Measurements from ENCODE around the gene RAN. TPM values are rescaled to one million over a fixed set of nuclear protein-coding genes. Genes with fewer than 3 reads are reported as not detected.
A peak's percentile ranks its signal among the peaks of the same experiment; 100 is the strongest.

The RAN gene
- total and polyA plus RNA-seq, 9 of the 15 experiments (the other 6 are each of a cell fraction or from before 2014, with no cell fraction given), result 1,687 to 3,820 (median 2,300) TPM

GRCh38 chr12:130826151-130826801 lies 45.6 kb upstream of the RAN start (continued):
- no peak for TF ChIP-seq SNRNP70 (optimal IDR thresholded peaks at IDR 0.05; ENCODE audit: low read depth, low read length)
- peak; percentile 59; the same call in 1 of the 2 replicates for TF ChIP-seq MAFK (IDR thresholded peaks at IDR 0.05; ENCODE audit: low read length)
- no peak for TF ChIP-seq ZBED1 (IDR thresholded peaks at IDR 0.05)
- TF ChIP-seq DMBX1 (CRISPR knock-in tag; IDR thresholded peaks at IDR 0.05; ENCODE audit: borderline replicate concordance), result no peak
- TF ChIP-seq NR4A1 (CRISPR knock-in tag; IDR thresholded peaks at IDR 0.05), result no peak
- no peak for TF ChIP-seq NR4A1 (tag; IDR thresholded peaks at IDR 0.05)
- TF ChIP-seq FOXA3 (CRISPR knock-in tag; conservative IDR thresholded peaks at IDR 0.05 in 1 of 2, IDR thresholded peaks at IDR 0.05 in 1 of 2), result peak in 1 of 2 experiments; percentile 54; a peak in 1 of 4 replicates
- TF ChIP-seq SREBF1 (IDR thresholded peaks at IDR 0.05; ENCODE audit: borderline replicate concordance, low read depth, low read length), result no peak
- no peak for TF ChIP-seq PHF20 (IDR thresholded peaks at IDR 0.05; ENCODE audit: partially characterized antibody)
- no peak for TF ChIP-seq ZNF217 (CRISPR knock-in tag; IDR thresholded peaks at IDR 0.05)
- TF ChIP-seq ZNF592 (IDR thresholded peaks at IDR 0.05), result peak; percentile 96
- TF ChIP-seq TAF1 (IDR thresholded peaks at IDR 0.05; ENCODE audit: control insufficient read depth, extremely low read depth, insufficient read depth, low read length, severe bottlenecking), result no peak
- peak in 1 of 2 experiments; percentile 94; a peak in 2 of 4 replicates for TF ChIP-seq TEAD1 (CRISPR knock-in tag; IDR thresholded peaks at IDR 0.05)
- TF ChIP-seq NKRF (IDR thresholded peaks at IDR 0.05; ENCODE audit: borderline replicate concordance), result no peak
- peak; percentile 47 for TF ChIP-seq CREM (IDR thresholded peaks at IDR 0.05; ENCODE audit: low read depth)
- no peak for TF ChIP-seq ZC3H8 (IDR thresholded peaks at IDR 0.05)
- TF ChIP-seq SRSF3 (IDR thresholded peaks at IDR 0.05; ENCODE audit: insufficient read depth, low read length), result no peak

Data from K562 (cell line).